Fibroblast of lung (primary cell): Measurements from ENCODE around the gene ADCK2. TPM values are rescaled to one million over a fixed set of nuclear protein-coding genes. Genes with fewer than 3 reads are reported as not detected.

Experiments used
- DNase-seq, 2 donors: peaks; one replicate each; pipeline versions ENCODE4 v3.0.0 to v3.0.0-alpha.2; 2010; ENCODE audit warnings: low read depth in 2 of 2
- H2AFZ ChIP-seq: 2 replicates; pipeline ENCODE4 v1.5.1; 2012; ENCODE audit warnings: low read length, control low read depth, inconsistent platforms
- H3K27ac ChIP-seq: 2 replicates; pipeline ENCODE4 v1.5.1; 2011; ENCODE audit warnings: low read length, control low read depth; ENCODE audit not compliant: insufficient read depth
- H3K27me3 ChIP-seq: 2 replicates; pipeline ENCODE4 v1.5.1; 2011; ENCODE audit warnings: mild to moderate bottlenecking, low read length; ENCODE audit not compliant: control insufficient read depth, insufficient read depth
- H3K36me3 ChIP-seq: 2 replicates; pipeline ENCODE4 v1.5.1; 2011; ENCODE audit warnings: low read length; ENCODE audit not compliant: control insufficient read depth, insufficient read depth
- H3K4me1 ChIP-seq: 2 replicates; pipeline ENCODE4 v1.5.1; 2011; ENCODE audit warnings: low read length; ENCODE audit not compliant: control insufficient read depth, insufficient read depth; ENCODE audit errors: extremely low read depth
- H3K4me2 ChIP-seq: 2 replicates; pipeline ENCODE4 v1.5.1; 2011; ENCODE audit warnings: low read length, control low read depth; ENCODE audit not compliant: insufficient read depth; ENCODE audit errors: extremely low read depth
- H3K4me3 ChIP-seq, 4 experiments: fragments of 200-600 bp in 1 of 4; sonication (generic) in 1 of 4; replicated peaks in 1 of 4; 2 replicates each; pipeline ENCODE4 v1.5.1; 2011 to 2016; ENCODE audit warnings: low read length in 4 of 4, low read depth in 3 of 4, mild to moderate bottlenecking in 3 of 4, control low read depth in 2 of 4, inconsistent platforms in 1 of 4, mixed read lengths in 1 of 4; ENCODE audit not compliant: insufficient read depth in 1 of 4; ENCODE audit errors: control extremely low read depth in 1 of 4
- H3K79me2 ChIP-seq: 2 replicates; pipeline ENCODE4 v1.5.1; 2012; ENCODE audit warnings: mild to moderate bottlenecking, low read length, inconsistent platforms; ENCODE audit not compliant: control insufficient read depth, insufficient read depth
- H3K9ac ChIP-seq: 2 replicates; pipeline ENCODE4 v1.5.1; 2011; ENCODE audit warnings: mild to moderate bottlenecking, low read length, control low read depth; ENCODE audit not compliant: insufficient read depth
- H3K9me3 ChIP-seq: 2 replicates; pipeline ENCODE4 v1.5.1; 2012; ENCODE audit warnings: low read depth, low read length; ENCODE audit not compliant: control insufficient read depth, insufficient read depth
- H4K20me1 ChIP-seq: 2 replicates; pipeline ENCODE4 v1.5.1; 2011; ENCODE audit warnings: low read length; ENCODE audit not compliant: control insufficient read depth, insufficient read depth; ENCODE audit errors: extremely low read depth
- CTCF ChIP-seq, 2 donors: IDR thresholded peaks in 1 of 2; conservative IDR thresholded peaks in 1 of 2; 1 replicate in 1 of 2; 2 replicates in 1 of 2; pipeline ENCODE4 v1.5.1; 2011 to 2012; ENCODE audit warnings: low read length in 2 of 2, control low read depth in 1 of 2, inconsistent platforms in 1 of 2, low read depth in 1 of 2, mild to moderate bottlenecking in 1 of 2
- EZH2 ChIP-seq: IDR thresholded peaks from 2 replicates; pipeline ENCODE4 v1.5.1; 2012; ENCODE audit warnings: low read length, control low read depth, mild to moderate bottlenecking; ENCODE audit errors: missing control alignments
- polyA plus RNA-seq, 2 donors: library from polyadenylated mRNA; depleted of rRNA in 1 of 2; stranded (reverse) in 1 of 2; unstranded in 1 of 2; fragments of >200 nt; gene quantifications; 2 replicates each; pipeline ENCODE4 v1.2.1, GENCODE V29; 2011 to 2012; ENCODE audit warnings: missing spikeins in 1 of 2
- total RNA-seq: library from RNA; depleted of rRNA; stranded (reverse); fragments of >200 nt; gene quantifications from 2 replicates; pipeline ENCODE4 v1.2.1, GENCODE V29; 2014

ADCK2 gene
- total and polyA plus RNA-seq, 2 donors (not counting 1 experiment from before 2014, with no cell fraction given): 7.1 to 37.5 TPM

- peak overlapping the region; percentile 60 for H3K4me2 ChIP-seq
- no peaks in the 10 kb centered on the region for H3K36me3 ChIP-seq
- H3K4me3 ChIP-seq: no peak overlapping the region
- H3K27ac ChIP-seq: peak overlapping the region; percentile 88
- no peak overlapping the region for H2AFZ ChIP-seq
- peaks cover 2% of the 10 kb centered on the region for H3K79me2 ChIP-seq
- no peaks in the 10 kb centered on the region for H3K27me3 ChIP-seq
- H3K9ac ChIP-seq: peak overlapping the region; percentile 39
- DNase-seq: peak; percentile 97
- H3K4me1 ChIP-seq: peaks cover 29% of the 10 kb centered on the region
- H4K20me1 ChIP-seq: no peaks in the 10 kb centered on the region
- TF ChIP-seq CTCF (conservative IDR thresholded peaks at IDR 0.05 in 1 of 2, IDR thresholded peaks at IDR 0.05 in 1 of 2; ENCODE audit: low read depth in 1 of 2, low read length in 2 of 2) (no peak), EZH2 (no peak)
- H3K9me3 ChIP-seq: no peaks in the 10 kb centered on the region
Measured at GRCh38 chr7:140625908-140626868, 46.6 kb upstream of the ADCK2 start.

GRCh38 chr7:140631021-140631420 lies 41.7 kb upstream of the ADCK2 start:
- H4K20me1 ChIP-seq: no peaks in the 10 kb centered on the region
- peaks cover 5% of the 10 kb centered on the region for H3K79me2 ChIP-seq
- TF ChIP-seq CTCF (conservative IDR thresholded peaks at IDR 0.05 in 1 of 2, IDR thresholded peaks at IDR 0.05 in 1 of 2; ENCODE audit: low read depth in 1 of 2, low read length in 2 of 2) (no peak), EZH2 (no peak)
- no peaks in the 10 kb centered on the region for H3K9me3 ChIP-seq
- no peak for DNase-seq
- no peak overlapping the region for H3K27ac ChIP-seq
- no peak overlapping the region for H3K4me2 ChIP-seq
- no peaks in the 10 kb centered on the region for H3K27me3 ChIP-seq
- no peaks in the 10 kb centered on the region for H3K36me3 ChIP-seq
- no peak overlapping the region for H3K9ac ChIP-seq
- H3K4me1 ChIP-seq: peaks cover 16% of the 10 kb centered on the region
- H2AFZ ChIP-seq: no peak overlapping the region
- H3K4me3 ChIP-seq: no peak overlapping the region

- peaks cover 8% of the 10 kb centered on the region for H3K79me2 ChIP-seq
- no peak overlapping the region for H3K4me3 ChIP-seq
- DNase-seq: no peak
- H4K20me1 ChIP-seq: no peaks in the 10 kb centered on the region
- no peaks in the 10 kb centered on the region for H3K27me3 ChIP-seq
- peaks cover 14% of the 10 kb centered on the region for H3K4me1 ChIP-seq
- no peak for TF ChIP-seq CTCF (conservative IDR thresholded peaks at IDR 0.05 in 1 of 2, IDR thresholded peaks at IDR 0.05 in 1 of 2; ENCODE audit: low read depth in 1 of 2, low read length in 2 of 2)
- no peak for TF ChIP-seq EZH2
- H3K36me3 ChIP-seq: no peaks in the 10 kb centered on the region
- no peak overlapping the region for H2AFZ ChIP-seq
- H3K9me3 ChIP-seq: no peaks in the 10 kb centered on the region
- no peak overlapping the region for H3K27ac ChIP-seq
- H3K4me2 ChIP-seq: no peak overlapping the region
- H3K9ac ChIP-seq: no peak overlapping the region
Measured at GRCh38 chr7:140631602-140632001, 41.1 kb upstream of the ADCK2 start.
